Measurements from ENCODE around the gene ACP2.

The ACP2 gene

DNA sequence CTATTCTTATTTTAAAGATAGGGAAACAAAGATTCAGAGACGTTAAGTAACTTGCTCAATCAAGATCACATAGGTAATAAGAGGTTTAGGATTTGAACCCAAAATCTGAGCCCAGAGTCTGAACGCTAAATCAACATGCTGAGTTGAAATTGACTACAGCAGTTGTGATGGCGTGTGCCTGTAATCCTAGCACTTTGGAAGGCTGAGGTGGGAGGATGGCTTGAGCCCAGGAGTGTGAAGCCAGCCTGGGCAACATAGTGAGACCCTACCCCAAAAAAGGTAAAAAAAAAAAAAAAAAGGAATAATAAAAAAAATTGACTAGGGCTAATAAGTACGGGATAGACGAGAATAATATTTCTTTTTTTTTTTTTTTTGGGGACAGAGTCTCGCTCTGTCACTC lies 7.8 kb upstream of the ACP2 start:
- POLR2A ChIA-PET, result interaction anchor here (1.1 kb wide), 1 partner anchor 7 kb away, joined by 4 read pairs; the partner anchor contains the start of gene ACP2
- no peak for DNase-seq (ENCODE audit: extremely low spot score)
- TF ChIP-seq NFRKB (IDR thresholded peaks at IDR 0.05) (no peak), FOXK2 (IDR thresholded peaks at IDR 0.05) (no peak), HDGF (IDR thresholded peaks at IDR 0.05; ENCODE audit: borderline replicate concordance) (no peak), CTBP1 (IDR thresholded peaks at IDR 0.05; ENCODE audit: borderline replicate concordance) (no peak), L3MBTL2 (conservative IDR thresholded peaks at IDR 0.05) (no peak), SUZ12 (IDR thresholded peaks at IDR 0.05) (no peak), ELF4 (IDR thresholded peaks at IDR 0.05) (no peak), FOXA1 (IDR thresholded peaks at IDR 0.05) (no peak), FOXM1 (IDR thresholded peaks at IDR 0.05; ENCODE audit: borderline replicate concordance) (no peak)
- CTCF ChIA-PET, result no interaction called here

DNA sequence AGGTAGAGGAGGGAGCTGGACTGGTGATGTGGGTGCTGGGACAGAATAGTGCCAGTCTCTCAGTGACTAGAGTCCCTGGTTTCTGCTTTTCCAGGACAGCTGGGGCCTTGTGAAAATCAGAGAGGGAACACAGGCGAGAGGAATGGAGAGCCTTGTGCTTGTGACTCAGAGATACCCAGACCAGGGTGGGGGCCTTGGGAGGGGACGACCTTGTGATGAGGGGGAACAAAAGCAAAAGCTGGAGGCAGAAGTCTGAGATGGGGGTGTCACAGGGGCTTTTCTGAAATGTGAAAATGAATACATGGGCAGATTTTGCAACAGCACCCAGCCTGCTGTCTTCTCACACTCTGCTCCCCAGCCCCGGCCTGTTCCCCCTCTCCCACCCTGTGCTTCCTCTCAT lies 5.8 kb upstream of the ACP2 start:
- DNase-seq (ENCODE audit: extremely low spot score), result no peak
- TF ChIP-seq, protein P1, sequence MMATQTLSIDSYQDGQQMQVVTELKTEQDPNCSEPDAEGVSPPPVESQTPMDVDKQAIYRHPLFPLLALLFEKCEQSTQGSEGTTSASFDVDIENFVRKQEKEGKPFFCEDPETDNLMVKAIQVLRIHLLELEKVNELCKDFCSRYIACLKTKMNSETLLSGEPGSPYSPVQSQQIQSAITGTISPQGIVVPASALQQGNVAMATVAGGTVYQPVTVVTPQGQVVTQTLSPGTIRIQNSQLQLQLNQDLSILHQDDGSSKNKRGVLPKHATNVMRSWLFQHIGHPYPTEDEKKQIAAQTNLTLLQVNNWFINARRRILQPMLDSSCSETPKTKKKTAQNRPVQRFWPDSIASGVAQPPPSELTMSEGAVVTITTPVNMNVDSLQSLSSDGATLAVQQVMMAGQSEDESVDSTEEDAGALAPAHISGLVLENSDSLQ (IDR thresholded peaks at IDR 0.05), result no peak
- TF ChIP-seq HDGF (IDR thresholded peaks at IDR 0.05; ENCODE audit: borderline replicate concordance) (no peak), ARNT (IDR thresholded peaks at IDR 0.05) (no peak), FOXM1 (IDR thresholded peaks at IDR 0.05; ENCODE audit: borderline replicate concordance) (no peak), BHLHE40 (IDR thresholded peaks at IDR 0.05; ENCODE audit: borderline replicate concordance) (no peak), NFRKB (IDR thresholded peaks at IDR 0.05) (no peak)
- CTCF ChIA-PET, result no interaction called here
- POLR2A ChIA-PET, result interaction anchor here (0.7 to 1.0 kb wide), 2 partner anchors 10 to 67 kb away, joined by 3 read pairs; no protein-coding TSS in a partner anchor

DNA sequence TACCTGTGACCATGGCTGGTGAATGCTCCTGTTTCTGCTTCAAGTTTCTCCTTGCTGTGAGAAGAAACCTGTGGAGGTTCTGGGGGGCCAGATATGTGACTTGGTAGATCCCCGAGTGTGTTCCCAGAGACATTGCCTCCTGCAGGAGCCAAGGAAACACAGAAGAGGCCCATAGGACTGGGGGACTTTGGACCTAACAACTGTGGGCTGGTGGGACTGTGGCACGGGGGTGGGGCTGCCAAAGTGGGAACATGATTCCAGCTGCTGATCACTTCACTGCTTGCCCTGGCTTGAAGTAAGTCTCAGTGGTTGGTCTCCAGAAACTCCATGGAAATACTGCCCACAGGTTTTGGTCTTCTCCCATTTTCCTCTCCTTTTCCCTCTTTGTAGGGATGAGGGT lies 5.0 kb upstream of the ACP2 start:
- ChIA-PET POLR2A (interaction anchor here (1.0 kb wide), 1 partner anchor 11 kb away, joined by 3 read pairs; no protein-coding TSS in a partner anchor), CTCF (no interaction called here)
- DNase-seq (ENCODE audit: extremely low spot score), result no peak
- TF ChIP-seq ZNF384 (IDR thresholded peaks at IDR 0.05) (no peak), FOXM1 (IDR thresholded peaks at IDR 0.05; ENCODE audit: borderline replicate concordance) (no peak)

DNA sequence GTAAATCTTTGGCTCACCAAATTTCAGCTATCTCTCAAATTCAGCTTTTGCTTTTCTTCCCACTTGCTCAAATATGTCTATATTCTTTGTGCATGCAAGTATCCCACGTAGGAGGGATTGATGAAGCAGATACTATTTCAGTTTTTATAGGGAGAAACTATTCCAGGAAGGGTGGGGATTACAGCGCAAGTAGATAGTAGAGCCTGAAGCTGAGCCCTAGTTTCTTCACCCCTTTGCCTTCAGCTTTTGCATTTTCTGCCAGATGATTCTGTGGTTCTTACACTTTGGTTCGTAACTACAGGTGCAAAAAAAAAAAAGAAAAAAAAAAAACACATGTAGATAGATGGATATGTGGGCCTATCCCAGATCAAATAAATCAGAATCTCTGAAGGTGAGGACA lies 3.1 kb upstream of the ACP2 start:
- TF ChIP-seq CTBP1 (IDR thresholded peaks at IDR 0.05; ENCODE audit: borderline replicate concordance) (no peak), NFRKB (IDR thresholded peaks at IDR 0.05) (no peak), ZNF384 (IDR thresholded peaks at IDR 0.05) (no peak), ELF4 (IDR thresholded peaks at IDR 0.05) (no peak), SP1 (IDR thresholded peaks at IDR 0.05) (no peak), ARNT (IDR thresholded peaks at IDR 0.05) (no peak), FOXK2 (IDR thresholded peaks at IDR 0.05) (no peak), HDGF (IDR thresholded peaks at IDR 0.05; ENCODE audit: borderline replicate concordance) (no peak), BHLHE40 (IDR thresholded peaks at IDR 0.05; ENCODE audit: borderline replicate concordance) (no peak), LEF1 (IDR thresholded peaks at IDR 0.05; ENCODE audit: borderline replicate concordance) (no peak), L3MBTL2 (conservative IDR thresholded peaks at IDR 0.05) (no peak), TARDBP (IDR thresholded peaks at IDR 0.05) (no peak), FOXM1 (IDR thresholded peaks at IDR 0.05; ENCODE audit: borderline replicate concordance) (no peak), SUZ12 (IDR thresholded peaks at IDR 0.05) (no peak), FOXA1 (IDR thresholded peaks at IDR 0.05) (no peak)
- TF ChIP-seq, protein P1 (IDR thresholded peaks at IDR 0.05), result no peak
- POLR2A ChIA-PET, result no interaction called here
- CTCF ChIA-PET, result interaction anchor here (1.0 kb wide), 1 partner anchor 103 kb away, joined by 3 read pairs; no protein-coding TSS in a partner anchor
- no peak for DNase-seq (ENCODE audit: extremely low spot score)

DNA sequence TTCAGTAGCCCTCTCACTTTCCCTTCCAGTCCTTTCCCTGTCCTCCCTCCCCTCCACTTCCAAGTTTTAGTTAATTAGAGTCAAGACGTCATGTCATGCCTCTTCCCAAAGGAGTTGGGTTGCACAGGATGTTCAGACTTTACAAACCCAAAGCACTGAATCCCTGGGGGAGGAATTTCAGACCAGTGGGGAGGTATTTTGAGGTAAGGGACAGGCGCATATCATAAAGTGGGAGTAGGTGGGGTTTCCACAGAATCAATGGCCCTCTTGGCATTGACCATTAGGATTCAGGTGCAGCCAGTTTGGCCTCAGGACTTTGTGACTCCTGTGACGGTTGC lies 733 bp upstream of the ACP2 start:
- no peak for DNase-seq (ENCODE audit: extremely low spot score)
- CTCF ChIA-PET, result interaction anchor here (0.6 to 2.3 kb wide), 6 partner anchors 8 to 106 kb away, joined by 3 to 8 read pairs (median 4); partner anchors contain the start of gene NR1H3
- TF ChIP-seq HDGF (IDR thresholded peaks at IDR 0.05; ENCODE audit: borderline replicate concordance) (no peak), FOXK2 (IDR thresholded peaks at IDR 0.05) (no peak), BHLHE40 (IDR thresholded peaks at IDR 0.05; ENCODE audit: borderline replicate concordance) (no peak), ZNF384 (IDR thresholded peaks at IDR 0.05) (no peak), TARDBP (IDR thresholded peaks at IDR 0.05) (no peak), CTBP1 (IDR thresholded peaks at IDR 0.05; ENCODE audit: borderline replicate concordance) (no peak), L3MBTL2 (conservative IDR thresholded peaks at IDR 0.05) (no peak), SP1 (IDR thresholded peaks at IDR 0.05) (no peak), LEF1 (IDR thresholded peaks at IDR 0.05; ENCODE audit: borderline replicate concordance) (no peak), ELF4 (IDR thresholded peaks at IDR 0.05) (no peak), FOXM1 (IDR thresholded peaks at IDR 0.05; ENCODE audit: borderline replicate concordance) (no peak), SUZ12 (IDR thresholded peaks at IDR 0.05) (no peak), ARNT (IDR thresholded peaks at IDR 0.05) (no peak), NFRKB (IDR thresholded peaks at IDR 0.05) (no peak), FOXA1 (IDR thresholded peaks at IDR 0.05) (no peak)
- TF ChIP-seq, protein P1 (IDR thresholded peaks at IDR 0.05), result no peak

DNA sequence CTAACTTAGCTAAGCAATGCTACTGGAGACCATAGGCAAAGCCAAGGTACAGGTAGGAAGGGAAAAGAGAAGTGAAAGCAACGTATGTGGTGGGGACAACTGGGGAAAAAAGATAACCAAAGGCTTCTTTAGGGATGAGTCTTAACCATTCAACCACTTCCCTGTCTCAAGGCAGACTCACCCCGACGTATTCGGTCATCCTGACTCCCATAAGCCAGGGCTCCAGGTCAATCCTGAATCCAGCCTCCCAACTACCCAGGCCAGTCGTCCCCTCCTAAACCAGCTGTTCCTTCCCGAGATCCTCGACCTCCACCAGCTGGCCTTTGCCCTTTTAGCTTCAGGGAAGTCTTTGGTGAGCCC lies 330 bp downstream of the ACP2 start:
- TF ChIP-seq BHLHE40 (IDR thresholded peaks at IDR 0.05; ENCODE audit: borderline replicate concordance) (no peak), ELF4 (IDR thresholded peaks at IDR 0.05) (no peak), FOXM1 (IDR thresholded peaks at IDR 0.05; ENCODE audit: borderline replicate concordance) (no peak), HDGF (IDR thresholded peaks at IDR 0.05; ENCODE audit: borderline replicate concordance) (no peak)

More for the DNA sequence above, 733 bp upstream of the ACP2 start:
- POLR2A ChIA-PET, result interaction anchor here (1.0 to 4.4 kb wide), 22 partner anchors 8 to 313 kb away, joined by 3 to 43 read pairs (median 7); partner anchors contain the start of genes ARFGAP2, CSTPP1, DDB2 and PACSIN3

More for the DNA sequence above, 330 bp downstream of the ACP2 start:
- ChIA-PET CTCF (interaction anchor here (0.6 to 2.3 kb wide), 7 partner anchors 10 to 107 kb away, joined by 3 to 8 read pairs (median 4); partner anchors contain the start of gene NR1H3), POLR2A (interaction anchor here (0.8 to 4.4 kb wide), 26 partner anchors 9 to 401 kb away, joined by 3 to 43 read pairs (median 5); partner anchors contain the start of genes ARFGAP2, CSTPP1, DDB2 and PACSIN3)
- DNase-seq (ENCODE audit: extremely low spot score), result no peak
